Activated CD8-positive, alpha-beta T cell treated with anti-CD3 and anti-CD28 coated beads for 36 hours (primary cell): ENCODE data around the gene SLA2. TPM values are rescaled to one million over a fixed set of nuclear protein-coding genes. Genes with fewer than 3 reads are reported as not detected.
A peak's percentile ranks its signal among the peaks of the same experiment; 100 is the strongest.
"Not testable (repeated sequence)": the region's sequence is repeated elsewhere in the genome, so short reads cannot be mapped to it uniquely, and the experiment has no call there.

ENCODE experiments used
- ATAC-seq: fragments of 200-7000 bp; cut with Tn5 transposase; one replicate; pipeline ENCODE4 v1.10.0; 2021; ENCODE audit warnings: mild to moderate bottlenecking, moderate library complexity
- CTCF ChIA-PET: fragments of 350-600 bp; sonication (Branson Sonifier 250); formaldehyde crosslinking; loops from one replicate; lab custom pipeline; 2021; ENCODE audit warnings: antibody characterized with exemption; lab: Charles Lee
- POLR2A ChIA-PET: fragments of 350-600 bp; sonication (Branson Sonifier 250); formaldehyde crosslinking; loops from one replicate; lab custom pipeline; 2021; ENCODE audit warnings: antibody characterized with exemption; lab: Charles Lee
- DNase-seq: peaks from one replicate; pipeline ENCODE4 v3.0.0-alpha.2; 2020
- H3K27ac Mint-ChIP-seq: one replicate; pipeline ENCODE4 v1.8.0; 2021; ENCODE audit warnings: mild to moderate bottlenecking, mixed read lengths
- H3K27me3 Mint-ChIP-seq: one replicate; pipeline ENCODE4 v1.8.0; 2021; ENCODE audit warnings: mixed read lengths
- H3K36me3 Mint-ChIP-seq: one replicate; pipeline ENCODE4 v1.8.0; 2021; ENCODE audit warnings: low read depth, mixed read lengths
- H3K4me1 Mint-ChIP-seq: one replicate; pipeline ENCODE4 v1.8.0; 2021; ENCODE audit warnings: low read depth, mixed read lengths
- H3K4me3 Mint-ChIP-seq: one replicate; pipeline ENCODE4 v1.8.0; 2021; ENCODE audit warnings: mild to moderate bottlenecking, moderate library complexity, mixed read lengths
- H3K9me3 Mint-ChIP-seq: one replicate; pipeline ENCODE4 v1.8.0; 2021; ENCODE audit warnings: mixed read lengths
- intact Hi-C: fragments of 100-400 bp; cut with micrococcal nuclease; formaldehyde crosslinking; loops from one replicate; pipeline ENCODE4 v1.10.0; 2022
- total RNA-seq, 2 experiments: library from RNA; stranded (reverse); gene quantifications; one replicate each; pipeline ENCODE4 v1.2.3, GENCODE V29; 2021
- TF ChIP-seq, protein P1 (sequence below): fragments of 200-600 bp; IDR thresholded peaks from one replicate; pipeline ENCODE4 v1.8.0; 2022; ENCODE audit warnings: antibody characterized with exemption, mild to moderate bottlenecking

The SLA2 gene
- total RNA-seq, 2 experiments from 2014 or later = 51.5 to 53.5 TPM

DNA sequence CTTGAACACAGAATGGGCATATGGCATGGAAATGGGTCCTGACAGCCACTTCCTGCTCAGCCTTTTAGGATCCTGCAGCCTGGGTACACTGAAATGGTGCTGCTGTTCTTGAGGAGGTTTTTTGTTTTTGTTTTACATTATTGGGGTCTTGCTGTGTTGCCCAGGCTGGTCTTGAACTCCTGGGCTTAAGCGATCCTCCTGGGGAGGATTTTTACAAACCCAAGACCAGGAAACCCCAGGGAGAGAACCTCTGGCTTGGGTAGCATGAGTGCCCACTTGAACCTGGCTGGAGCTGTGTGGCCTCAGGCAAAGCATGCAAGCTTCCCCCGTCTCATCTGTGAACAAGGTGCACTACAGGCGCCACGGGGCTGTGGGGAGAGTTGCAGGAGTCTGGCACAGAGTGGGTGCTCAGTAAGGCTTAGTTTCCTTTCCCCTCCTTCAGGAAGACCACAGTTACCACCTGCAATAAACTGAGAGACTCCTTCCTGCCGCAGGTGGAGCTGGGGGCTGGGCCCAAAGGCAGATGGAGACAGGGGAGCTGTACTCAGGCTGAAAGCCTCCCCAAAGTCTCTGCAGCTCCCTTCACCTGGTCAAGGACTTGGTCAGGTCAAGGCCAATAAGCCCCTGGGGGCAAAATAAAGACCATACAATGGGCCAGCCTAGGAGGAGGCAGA, 1.8 kb downstream of the SLA2 start:
- ChIA-PET CTCF (interaction anchor here (0.7 to 4.7 kb wide), 9 partner anchors 14 to 111 kb away, joined by 3 to 30 read pairs (median 3); partner anchors contain the start of gene RAB5IF), POLR2A (interaction anchor here (0.7 to 3.5 kb wide), 17 partner anchors 9 to 691 kb away, joined by 3 to 37 read pairs (median 4); partner anchors contain the start of genes DSN1 and RAB5IF)
- Mint-ChIP-seq H3K4me1 (peaks cover 35% of the 10 kb centered on the region), H3K9me3 (no peaks in the 10 kb centered on the region), H3K36me3 (peaks cover 33% of the 10 kb centered on the region), H3K27me3 (no peaks in the 10 kb centered on the region), H3K4me3 (peak overlapping the region; percentile 82), H3K27ac (peak overlapping the region; percentile 98)
- intact Hi-C loops = no loop called here
- peak; percentile 74 for ATAC-seq
- TF ChIP-seq, protein P1, sequence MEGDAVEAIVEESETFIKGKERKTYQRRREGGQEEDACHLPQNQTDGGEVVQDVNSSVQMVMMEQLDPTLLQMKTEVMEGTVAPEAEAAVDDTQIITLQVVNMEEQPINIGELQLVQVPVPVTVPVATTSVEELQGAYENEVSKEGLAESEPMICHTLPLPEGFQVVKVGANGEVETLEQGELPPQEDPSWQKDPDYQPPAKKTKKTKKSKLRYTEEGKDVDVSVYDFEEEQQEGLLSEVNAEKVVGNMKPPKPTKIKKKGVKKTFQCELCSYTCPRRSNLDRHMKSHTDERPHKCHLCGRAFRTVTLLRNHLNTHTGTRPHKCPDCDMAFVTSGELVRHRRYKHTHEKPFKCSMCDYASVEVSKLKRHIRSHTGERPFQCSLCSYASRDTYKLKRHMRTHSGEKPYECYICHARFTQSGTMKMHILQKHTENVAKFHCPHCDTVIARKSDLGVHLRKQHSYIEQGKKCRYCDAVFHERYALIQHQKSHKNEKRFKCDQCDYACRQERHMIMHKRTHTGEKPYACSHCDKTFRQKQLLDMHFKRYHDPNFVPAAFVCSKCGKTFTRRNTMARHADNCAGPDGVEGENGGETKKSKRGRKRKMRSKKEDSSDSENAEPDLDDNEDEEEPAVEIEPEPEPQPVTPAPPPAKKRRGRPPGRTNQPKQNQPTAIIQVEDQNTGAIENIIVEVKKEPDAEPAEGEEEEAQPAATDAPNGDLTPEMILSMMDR = no peak
- DNase-seq = peak; percentile 80

DNA sequence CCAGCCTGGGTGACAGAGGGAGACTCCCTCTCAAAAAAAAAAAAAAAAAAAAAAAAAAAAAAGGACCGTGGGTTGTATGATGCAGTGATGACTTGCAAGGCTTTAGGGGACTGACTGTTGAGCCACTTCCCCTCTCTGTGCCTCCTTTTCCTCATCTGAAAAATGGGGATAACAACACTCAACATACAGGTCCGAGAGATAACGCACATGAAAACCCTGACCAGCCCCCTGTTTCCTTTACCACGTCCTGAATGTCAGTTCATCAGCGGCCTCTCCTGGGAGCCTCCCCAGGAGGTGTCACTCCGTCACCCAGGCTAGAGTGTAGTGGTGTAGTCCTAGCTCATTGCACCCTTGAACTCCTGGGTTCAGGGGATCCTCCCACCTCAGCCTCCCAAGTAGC, 3.9 kb downstream of the SLA2 start:
- Mint-ChIP-seq H3K36me3 (peaks cover 44% of the 10 kb centered on the region), H3K4me1 (peaks cover 32% of the 10 kb centered on the region), H3K9me3 (no peaks in the 10 kb centered on the region), H3K27ac (peak overlapping the region; percentile 98), H3K4me3 (peak overlapping the region; percentile 82), H3K27me3 (no peaks in the 10 kb centered on the region)
- DNase-seq (peak; percentile 16), ATAC-seq (no peak)
- intact Hi-C loops = no loop called here
- TF ChIP-seq, protein P1 = no peak
- ChIA-PET POLR2A (interaction anchor here (1.3 to 2.3 kb wide), 3 partner anchors 9 to 48 kb away, joined by 3 to 8 read pairs (median 5); no protein-coding TSS in a partner anchor), CTCF (interaction anchor here (4.7 kb wide), 1 partner anchor 30 kb away, joined by 30 read pairs; no protein-coding TSS in a partner anchor)

DNA sequence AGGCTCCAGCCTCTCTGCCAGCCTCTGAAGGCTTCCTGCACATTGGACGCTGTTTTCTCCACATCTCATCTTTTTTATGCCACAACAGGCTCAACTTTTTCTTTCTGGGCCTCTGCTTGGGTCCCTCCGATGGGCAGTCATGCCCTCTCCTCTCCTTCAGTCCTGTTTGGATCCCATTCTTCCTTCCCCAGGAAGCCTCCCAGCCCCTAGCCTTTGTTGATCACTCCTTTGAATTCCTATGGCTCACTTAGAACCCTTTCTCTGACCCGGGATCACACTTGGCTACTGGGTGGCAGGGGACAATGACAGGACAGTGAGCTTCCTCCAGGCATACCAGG, 4.5 kb downstream of the SLA2 start:
- peak overlapping the region; percentile 76 for H3K27ac Mint-ChIP-seq
- ChIA-PET POLR2A (interaction anchor here (1.3 to 2.3 kb wide), 3 partner anchors 8 to 47 kb away, joined by 3 to 8 read pairs (median 5); no protein-coding TSS in a partner anchor), CTCF (no interaction called here)
- no peak overlapping the region for H3K4me3 Mint-ChIP-seq
- TF ChIP-seq, protein P1 = no peak
- peaks cover 27% of the 10 kb centered on the region for H3K4me1 Mint-ChIP-seq
- DNase-seq (no peak), ATAC-seq (no peak)
- intact Hi-C loops = no loop called here
- peaks cover 46% of the 10 kb centered on the region for H3K36me3 Mint-ChIP-seq
- no peaks in the 10 kb centered on the region for H3K27me3 Mint-ChIP-seq
- no peaks in the 10 kb centered on the region for H3K9me3 Mint-ChIP-seq

DNA sequence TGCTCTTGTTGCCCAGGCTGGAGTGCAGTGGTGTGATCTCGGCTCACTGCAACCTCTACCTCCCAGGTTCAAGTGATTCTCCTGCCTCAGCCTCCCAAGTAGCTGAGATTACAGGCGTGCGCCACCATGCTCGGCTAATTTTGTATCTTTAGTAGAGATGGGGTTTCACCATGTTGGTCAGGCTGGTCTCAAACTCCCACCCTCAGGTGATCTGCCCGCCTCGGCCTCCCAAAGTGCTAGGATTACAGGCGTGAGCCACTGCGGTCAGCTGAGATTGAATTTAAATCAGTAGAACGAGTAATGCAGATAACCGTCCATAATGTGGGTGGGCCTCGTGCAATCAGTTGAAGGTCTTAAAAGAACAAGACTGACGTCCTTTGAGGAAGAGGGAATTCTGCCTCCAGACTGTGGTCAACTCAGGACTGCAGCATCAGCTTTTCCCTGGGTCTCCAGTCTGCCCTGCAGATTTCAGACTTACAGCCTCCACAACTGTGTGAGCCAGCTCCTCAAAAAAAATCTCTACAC, 7.1 kb downstream of the SLA2 start:
- peaks cover 29% of the 10 kb centered on the region for H3K4me1 Mint-ChIP-seq
- POLR2A ChIA-PET = interaction anchor here (0.7 kb wide), 2 partner anchors 41 to 104 kb away, joined by 3 read pairs; no protein-coding TSS in a partner anchor
- DNase-seq, intact Hi-C loops, ATAC-seq, H3K9me3 Mint-ChIP-seq, CTCF ChIA-PET, H3K4me3 Mint-ChIP-seq, H3K27me3 Mint-ChIP-seq: not testable (repeated sequence)
- peaks cover 40% of the 10 kb centered on the region for H3K36me3 Mint-ChIP-seq
- H3K27ac Mint-ChIP-seq = peak overlapping the region; percentile 11

DNA sequence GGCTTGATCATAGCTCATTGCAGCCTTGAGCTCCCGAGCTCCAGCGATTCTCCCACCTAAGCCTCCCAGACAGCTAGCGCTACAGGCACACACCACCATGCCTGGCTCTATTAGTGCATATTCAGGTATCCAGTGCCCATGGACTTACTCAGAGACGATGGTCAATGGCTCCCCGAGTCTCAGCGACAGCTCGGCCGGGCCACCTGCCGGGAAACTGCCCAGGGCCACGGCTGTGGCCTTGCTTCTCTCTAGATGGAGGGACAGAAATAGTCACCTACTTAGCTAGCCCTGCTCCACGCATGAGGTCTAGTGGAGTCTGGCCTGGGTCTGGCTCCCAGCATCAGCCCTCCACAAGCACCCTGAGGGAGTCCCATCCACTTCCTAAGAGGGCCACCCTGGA, 11.7 kb downstream of the SLA2 start:
- Mint-ChIP-seq H3K27ac (peak overlapping the region; percentile 51), H3K4me3 (no peak overlapping the region), H3K27me3 (no peaks in the 10 kb centered on the region), H3K9me3 (no peaks in the 10 kb centered on the region), H3K4me1 (peaks cover 38% of the 10 kb centered on the region), H3K36me3 (peaks cover 45% of the 10 kb centered on the region)
- DNase-seq (no peak), ATAC-seq (no peak)
- ChIA-PET CTCF (no interaction called here), POLR2A (interaction anchor here (1.2 to 3.6 kb wide), 3 partner anchors 8 to 12 kb away, joined by 4 to 18 read pairs (median 8); partner anchors contain the start of gene SLA2)
- intact Hi-C loops = no loop called here
- TF ChIP-seq, protein P1 = no peak
